HepG2 (cell line): ENCODE results near the gene FLYWCH1. TPM values are rescaled to one million over a fixed set of nuclear protein-coding genes. Genes with fewer than 3 reads are reported as not detected.

Source experiments
- ATAC-seq: fragments of 200-7000 bp; cut with Tn5 transposase; 3 replicates; pipeline ENCODE4 v1.9.1; 2020; ENCODE audit warnings: mild to moderate bottlenecking, moderate library complexity
- BruUV-seq: library from RNA; stranded (reverse); fragments of 400-500 nt; replicated peaks from 2 replicates; lab custom pipeline; 2021; lab: Mats Ljungman, UMichigan
- CTCF ChIA-PET: fragments of 300-600 bp; formaldehyde crosslinking; extraction: SDS; loops from one replicate; lab custom pipeline; 2021; ENCODE audit warnings: low total read pairs, inconsistent platforms, low intra/inter-chr PET ratio; lab: Yijun Ruan, JAX
- POLR2A ChIA-PET: fragments of 350-600 bp; sonication (Branson Sonifier 250); formaldehyde crosslinking; loops from one replicate; lab custom pipeline; 2020; ENCODE audit warnings: antibody characterized with exemption, inconsistent platforms; lab: Yijun Ruan, JAX
- DNase-seq: peaks from one replicate; pipeline ENCODE4 v3.0.0-alpha.2; 2015; ENCODE audit warnings: low spot score
- FAIRE-seq: peaks from 3 replicates; lab custom pipeline; 2011; peaks lifted over from hg19 to GRCh38; lab: Jason Lieb, UNC
- H2AFZ ChIP-seq: one replicate; pipeline ENCODE4 v1.6.1; 2011; ENCODE audit warnings: low read length, inconsistent platforms
- H3K27ac ChIP-seq: fragments of 300-600 bp; 3 replicates; pipeline ENCODE4 v1.8.0; 2011; ENCODE audit warnings: mixed run types, mild to moderate bottlenecking, mixed read lengths, low read length, inconsistent platforms; ENCODE audit not compliant: insufficient read depth; ENCODE audit errors: extremely low read length
- H3K27me3 ChIP-seq, 2 experiments: fragments of 200-600 bp in 1 of 2; 2 replicates in 1 of 2; 3 replicates in 1 of 2; pipeline versions ENCODE4 v1.6.0 to v1.8.0; 2011; ENCODE audit warnings: low read length in 2 of 2, mild to moderate bottlenecking in 2 of 2, moderate library complexity in 2 of 2, inconsistent platforms in 1 of 2; ENCODE audit not compliant: insufficient read depth in 2 of 2, control insufficient read depth in 1 of 2
- H3K36me3 ChIP-seq, 2 experiments: fragments of 200-600 bp in 1 of 2; replicated peaks in 1 of 2; 2 replicates in 1 of 2; 3 replicates in 1 of 2; pipeline versions ENCODE4 v1.5.1 to v1.8.0; 2011; ENCODE audit warnings: low read length in 2 of 2, inconsistent platforms in 1 of 2; ENCODE audit not compliant: insufficient read depth in 2 of 2, control insufficient read depth in 1 of 2
- H3K4me1 ChIP-seq: 2 replicates; pipeline ENCODE4 v1.5.1; 2012; ENCODE audit warnings: low read length, inconsistent platforms; ENCODE audit not compliant: insufficient read depth
- H3K4me2 ChIP-seq: 2 replicates; pipeline ENCODE4 v1.6.0; 2011; ENCODE audit warnings: low read depth, low read length, inconsistent platforms
- H3K4me3 ChIP-seq, 3 experiments: fragments of 200-600 bp in 1 of 3; sonication (generic), shearing (Covaris generic) in 1 of 3; replicated peaks in 1 of 3; 2 replicates each; pipeline ENCODE4 v1.5.1; 2011 to 2016; ENCODE audit warnings: low read length in 3 of 3, inconsistent platforms in 2 of 3, low read depth in 2 of 3, mild to moderate bottlenecking in 2 of 3, control low read depth in 1 of 3, mixed read lengths in 1 of 3; ENCODE audit not compliant: insufficient read depth in 1 of 3
- H3K79me2 ChIP-seq: one replicate; pipeline ENCODE4 v1.6.1; 2011; ENCODE audit warnings: low read length, inconsistent platforms; ENCODE audit not compliant: insufficient read depth
- H3K9ac ChIP-seq: 2 replicates; pipeline ENCODE4 v1.6.0; 2011; ENCODE audit warnings: mild to moderate bottlenecking, low read depth, low read length, inconsistent platforms; ENCODE audit not compliant: insufficient read depth
- H3K9me3 ChIP-seq: 2 replicates; pipeline ENCODE4 v1.5.1; 2012; ENCODE audit warnings: mild to moderate bottlenecking, low read length
- H4K20me1 ChIP-seq: 2 replicates; pipeline ENCODE4 v1.6.0; 2011; ENCODE audit warnings: inconsistent platforms, mild to moderate bottlenecking, low read length, moderate library complexity; ENCODE audit not compliant: insufficient read depth
- ARID2 ChIP-seq: sonication (generic); formaldehyde crosslinking; IDR thresholded peaks from 2 replicates; pipeline ENCODE4 v1.8.1; 2022; ENCODE audit warnings: mild to moderate bottlenecking, missing genetic modification reagents, borderline replicate concordance
- DMAP1 ChIP-seq: IDR thresholded peaks from 2 replicates; pipeline ENCODE4 v1.6.1; 2016
- ZNF777 ChIP-seq: sonication (generic); formaldehyde crosslinking; IDR thresholded peaks from 2 replicates; pipeline ENCODE4 v1.4.0; 2020; ENCODE audit warnings: missing genetic modification reagents
- WGBS: methylation state at CpG from one replicate; pipeline ENCODE4 v1.1.6; 2017; ENCODE audit warnings: low lambda C conversion rate; 5-methylcytosine and 5-hydroxymethylcytosine counted together
- in situ Hi-C: cut with HindIII; loops from 2 replicates; pipeline ENCODE4 v1.10.0; 2017; ENCODE audit warnings: low pct_unique_long_range_greater_than_20kb; ENCODE audit not compliant: extremely low pct_ligation_motif_present
- intact Hi-C: fragments of 100-400 bp; cut with micrococcal nuclease; formaldehyde crosslinking; loops from one replicate; pipeline ENCODE4 v1.10.0; 2022; ENCODE audit not compliant: unreplicated experiment
- polyA plus RNA-seq, 8 experiments: library from polyadenylated mRNA; depleted of rRNA in 3 of 8; stranded (reverse) in 7 of 8; unstranded in 1 of 8; fragments of >200 nt; fragmentation: Illumina TruSeq in 4 of 8; extraction: Trizol in 4 of 8; gene quantifications; 2 replicates each; pipeline versions ENCODE4 v1.2.1 to v1.2.3, GENCODE V29; 2011 to 2016; ENCODE audit warnings: low read depth in 4 of 8, missing spikeins in 1 of 8, mixed read lengths in 1 of 8; ENCODE audit not compliant: insufficient read depth in 1 of 8
- total RNA-seq, 5 experiments: library from RNA; depleted of rRNA; stranded (reverse); fragments of >200 nt; fragmentation: Illumina TruSeq; extraction: Trizol; gene quantifications; 2 replicates each; pipeline ENCODE4 v1.2.3, GENCODE V29; 2016; ENCODE audit warnings: low read depth in 1 of 5
- TF ChIP-seq, protein P1 (sequence below), 2 experiments: sonication (generic) in 1 of 2; formaldehyde crosslinking in 1 of 2; IDR thresholded peaks; 2 replicates each; pipeline versions ENCODE4 v1.4.0 to v1.6.1; 2016 to 2020; ENCODE audit warnings: borderline replicate concordance in 1 of 2, low read depth in 1 of 2, mild to moderate bottlenecking in 1 of 2, missing genetic modification reagents in 1 of 2

The FLYWCH1 gene
- total and polyA plus RNA-seq, 2 of the 13 experiments (the other 11 are each of a cell fraction or from before 2014, with no cell fraction given): 7.3 to 12.4 TPM

DNA sequence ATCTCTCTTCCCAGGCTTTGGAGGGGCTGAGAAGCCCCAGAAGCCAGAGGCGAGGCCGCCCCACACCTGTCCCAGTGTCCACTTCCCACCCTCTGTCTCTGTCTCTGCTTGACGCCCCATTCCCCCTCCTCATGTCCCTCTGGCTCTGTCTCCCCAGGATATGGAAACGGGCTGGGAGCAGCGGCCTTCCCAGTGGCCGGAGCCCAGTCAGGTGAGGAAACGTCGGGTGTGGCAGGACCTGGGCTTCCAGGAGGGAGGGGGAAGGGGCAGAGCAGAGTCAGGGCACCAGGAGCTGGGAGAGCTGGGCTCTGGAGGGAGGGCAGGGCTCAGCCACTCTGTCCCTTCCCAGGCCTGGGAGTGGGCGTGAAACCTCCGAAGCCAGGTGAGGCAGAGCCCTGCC lies 79.2 kb downstream of the FLYWCH1 start:
- 12% methylated on average over 6 of the region's 10 CpGs for WGBS
- TF ChIP-seq, protein P1, sequence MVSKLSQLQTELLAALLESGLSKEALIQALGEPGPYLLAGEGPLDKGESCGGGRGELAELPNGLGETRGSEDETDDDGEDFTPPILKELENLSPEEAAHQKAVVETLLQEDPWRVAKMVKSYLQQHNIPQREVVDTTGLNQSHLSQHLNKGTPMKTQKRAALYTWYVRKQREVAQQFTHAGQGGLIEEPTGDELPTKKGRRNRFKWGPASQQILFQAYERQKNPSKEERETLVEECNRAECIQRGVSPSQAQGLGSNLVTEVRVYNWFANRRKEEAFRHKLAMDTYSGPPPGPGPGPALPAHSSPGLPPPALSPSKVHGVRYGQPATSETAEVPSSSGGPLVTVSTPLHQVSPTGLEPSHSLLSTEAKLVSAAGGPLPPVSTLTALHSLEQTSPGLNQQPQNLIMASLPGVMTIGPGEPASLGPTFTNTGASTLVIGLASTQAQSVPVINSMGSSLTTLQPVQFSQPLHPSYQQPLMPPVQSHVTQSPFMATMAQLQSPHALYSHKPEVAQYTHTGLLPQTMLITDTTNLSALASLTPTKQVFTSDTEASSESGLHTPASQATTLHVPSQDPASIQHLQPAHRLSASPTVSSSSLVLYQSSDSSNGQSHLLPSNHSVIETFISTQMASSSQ (IDR thresholded peaks at IDR 0.05; ENCODE audit: low read depth): no peak
- TF ChIP-seq, protein P1 (CRISPR knock-in tag; IDR thresholded peaks at IDR 0.05; ENCODE audit: borderline replicate concordance): no peak
- no peak for TF ChIP-seq ZNF777 (CRISPR knock-in tag)
- TF ChIP-seq ARID2 (CRISPR knock-in tag): no peak
- no peak for TF ChIP-seq DMAP1 (CRISPR knock-in tag)
- no TSS peak for BruUV-seq
- H3K36me3 ChIP-seq: no peaks in the 10 kb centered on the region
- no peak overlapping the region for H3K9ac ChIP-seq
- H3K79me2 ChIP-seq: no peaks in the 10 kb centered on the region
- no peak overlapping the region for H2AFZ ChIP-seq
- ATAC-seq (no peak), DNase-seq (no peak), FAIRE-seq (no peak)
- no peaks in the 10 kb centered on the region for H4K20me1 ChIP-seq
- ChIA-PET CTCF (no interaction called here), POLR2A (interaction anchor here (1.5 kb wide), 1 partner anchor 10 kb away, joined by 6 read pairs; the partner anchor contains the start of gene PKMYT1)
- H3K27ac ChIP-seq: no peak overlapping the region
- peaks cover 16% of the 10 kb centered on the region; the same call in 1 of the 2 replicates for H3K4me1 ChIP-seq
- intact Hi-C loops (no loop called here), in situ Hi-C loops (no loop called here)
- no peak overlapping the region for H3K4me3 ChIP-seq
- no peaks in the 10 kb centered on the region for H3K9me3 ChIP-seq
- no peak overlapping the region for H3K4me2 ChIP-seq
- H3K27me3 ChIP-seq: peaks cover 15 to 45% of the 10 kb centered on the region in 2 experiments; a peak in 4 of 5 replicates
